HL-60/S4 treated with phorbol 12-myristate 13-acetate at 8.2 ng/mL for 4 days and 3 days (cell line): ENCODE results near the gene ASB6.

Source experiments
- in situ Hi-C: fragments of 300-500 bp; cut with MboI; formaldehyde crosslinking; loops from 2 replicates; pipeline ENCODE4 v1.15.0; 2022; ENCODE audit warnings: low sequenced_read_pairs

The ASB6 gene

GRCh38 chr9:129644902-129645301 lies 3.0 kb upstream of the ASB6 start:
- in situ Hi-C loops, result no loop called here

GRCh38 chr9:129644365-129644764 lies 2.4 kb upstream of the ASB6 start:
- in situ Hi-C loops, result no loop called here

- in situ Hi-C loops, result no loop called here
These were observed 1.8 kb upstream of the ASB6 start for GRCh38 chr9:129643706-129644105.

GRCh38 chr9:129640871-129641749 lies 841 bp downstream of the ASB6 start:
- in situ Hi-C loops, result no loop called here

GRCh38 chr9:129640086-129640870 lies 1.7 kb downstream of the ASB6 start:
- in situ Hi-C loops, result no loop called here

DNA sequence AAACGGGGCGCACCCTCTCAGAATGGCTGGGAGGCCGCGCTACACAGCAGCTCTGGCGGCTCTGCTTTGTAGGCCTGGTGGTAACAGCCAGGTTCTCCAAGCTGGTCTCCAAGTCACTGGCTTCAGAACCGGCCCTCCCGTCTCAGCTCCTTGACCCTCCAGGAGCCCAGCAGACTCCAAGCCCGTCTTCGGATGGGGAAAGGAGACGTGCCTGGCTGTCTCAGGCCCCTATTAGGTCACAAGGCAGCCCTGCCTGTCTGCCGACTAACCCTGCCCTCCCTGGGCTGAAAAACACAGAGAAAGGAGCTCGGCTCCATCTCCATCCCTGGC lies 2.2 kb downstream of the ASB6 start:
- in situ Hi-C loops, result loop anchor here (10.0 kb wide), 1 partner anchor 145 kb away; no protein-coding TSS in a partner anchor

DNA sequence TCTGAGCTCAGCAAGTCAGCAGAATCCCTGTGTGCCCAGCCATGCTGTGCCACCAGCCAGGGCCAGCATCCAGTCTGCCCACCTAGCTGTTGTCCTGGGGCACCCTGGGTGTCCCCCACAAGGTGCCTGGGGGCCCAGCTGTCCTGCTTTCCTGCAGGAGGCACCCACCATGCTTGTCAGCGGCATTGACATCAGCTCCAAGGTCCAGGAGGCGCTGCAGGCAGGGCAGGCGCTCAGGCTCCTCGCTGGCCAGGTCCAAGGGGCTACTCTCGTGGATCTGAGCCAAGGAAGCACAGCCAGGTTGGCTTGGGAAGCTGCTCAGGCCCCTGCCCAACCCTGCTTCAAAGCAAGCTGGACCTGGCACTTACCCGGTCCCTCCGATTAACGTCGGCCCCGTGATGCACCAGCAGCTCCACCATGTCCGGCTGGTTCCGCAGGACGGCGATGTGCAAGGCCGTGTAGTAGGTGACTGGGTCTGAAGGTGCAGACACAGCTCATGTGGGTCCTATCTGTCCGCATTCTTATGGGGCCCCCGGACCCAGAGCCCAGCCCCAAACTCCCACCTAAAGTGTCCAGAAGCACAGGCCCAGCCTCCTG lies 2.8 kb downstream of the ASB6 start:
- in situ Hi-C loops, result loop anchor here (10.0 kb wide), 1 partner anchor 146 kb away; no protein-coding TSS in a partner anchor

- in situ Hi-C loops, result loop anchor here (10.0 kb wide), 1 partner anchor 147 kb away; no protein-coding TSS in a partner anchor
These were observed 4.1 kb downstream of the ASB6 start for GRCh38 chr9:129637673-129638439.

DNA sequence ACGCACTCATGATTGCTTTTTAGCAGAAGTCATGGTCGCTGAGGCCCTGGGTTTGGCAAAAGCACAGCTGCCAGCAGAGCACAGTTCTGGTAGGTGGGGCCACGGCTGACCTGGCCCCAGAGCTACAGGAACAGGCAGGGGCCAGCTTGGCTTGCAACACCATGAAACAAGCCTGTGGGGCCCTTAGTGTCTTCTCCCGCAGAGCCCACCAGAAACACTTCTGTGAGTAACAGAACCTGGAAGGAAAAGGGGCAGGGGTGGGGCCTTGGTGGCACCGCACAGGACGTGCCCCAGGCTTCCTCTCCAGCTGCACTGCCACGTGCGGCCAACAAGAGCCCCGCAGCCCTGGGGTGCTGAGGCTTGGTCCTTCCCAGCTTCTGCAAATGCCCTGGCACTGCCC lies 4.8 kb downstream of the ASB6 start:
- in situ Hi-C loops, result loop anchor here (10.0 kb wide), 1 partner anchor 148 kb away; no protein-coding TSS in a partner anchor

DNA sequence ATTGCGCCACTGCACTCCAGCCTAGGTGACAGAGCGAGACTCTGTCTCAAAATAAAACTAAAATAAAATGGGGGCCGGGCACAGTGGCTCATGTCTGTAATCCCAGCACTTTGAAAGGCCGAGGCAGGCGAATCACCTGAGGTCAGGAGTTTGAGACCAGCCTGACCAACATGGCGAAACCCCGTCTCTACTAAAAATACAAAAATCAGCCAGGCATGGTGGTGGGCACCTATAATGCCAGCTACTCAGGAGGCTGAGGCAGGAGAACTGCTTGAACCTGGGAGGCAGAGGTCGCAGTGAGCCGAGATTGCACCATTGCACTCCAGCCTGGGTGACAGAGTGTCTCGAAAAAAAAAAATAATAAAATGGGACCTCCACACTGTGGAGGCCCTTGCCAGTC lies 5.6 kb downstream of the ASB6 start:
- in situ Hi-C loops, result loop anchor here (10.0 kb wide), 1 partner anchor 148 kb away; no protein-coding TSS in a partner anchor

DNA sequence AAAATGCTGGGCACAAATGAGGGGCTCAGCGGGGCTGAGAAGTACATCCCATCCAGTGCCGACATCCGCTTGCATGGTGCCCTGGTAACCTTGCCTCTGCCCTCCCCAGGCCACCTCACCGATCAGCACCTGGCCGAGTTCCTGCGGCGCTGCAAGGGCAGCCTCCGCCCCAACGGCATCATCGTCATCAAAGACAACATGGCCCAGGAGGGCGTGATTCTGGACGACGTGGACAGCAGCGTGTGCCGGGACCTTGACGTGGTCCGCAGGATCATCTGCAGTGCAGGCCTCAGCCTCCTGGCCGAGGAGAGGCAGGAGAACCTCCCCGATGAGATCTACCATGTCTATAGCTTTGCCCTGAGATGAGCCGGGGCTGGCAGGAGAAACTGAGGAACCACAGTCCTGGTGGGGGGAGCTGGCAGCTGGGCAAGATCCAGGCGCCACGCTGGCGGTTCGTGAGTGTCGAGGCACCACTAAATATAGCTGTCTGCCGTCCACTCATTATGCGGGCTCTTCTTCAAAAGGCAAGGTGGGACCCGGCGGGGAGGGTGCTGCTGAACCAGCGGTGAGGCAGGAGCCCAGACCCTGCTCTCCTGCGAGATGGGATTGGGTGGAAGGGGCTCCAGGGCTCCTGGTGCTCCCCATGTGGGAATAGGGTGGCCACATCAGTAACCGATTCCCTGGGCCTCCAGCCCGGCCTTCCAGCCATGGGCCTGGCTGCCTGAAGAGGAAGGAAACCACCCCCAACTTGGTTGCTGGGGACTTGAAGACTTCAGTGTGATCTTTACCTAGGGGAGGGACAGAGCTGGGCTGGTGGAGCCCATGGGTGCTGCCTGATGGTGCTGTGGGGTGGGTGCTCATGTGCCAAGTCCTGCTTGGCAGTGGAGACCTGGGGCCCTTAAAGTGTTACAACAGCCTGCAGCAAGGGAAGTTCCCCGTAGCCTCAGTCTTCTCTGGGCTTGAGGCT lies 6.6 kb downstream of the ASB6 start:
- in situ Hi-C loops, result loop anchor here (10.0 kb wide), 1 partner anchor 149 kb away; no protein-coding TSS in a partner anchor

GRCh38 chr9:129633848-129634247 lies 8.1 kb downstream of the ASB6 start:
- in situ Hi-C loops, result loop anchor here (10.0 kb wide), 1 partner anchor 151 kb away; no protein-coding TSS in a partner anchor

DNA sequence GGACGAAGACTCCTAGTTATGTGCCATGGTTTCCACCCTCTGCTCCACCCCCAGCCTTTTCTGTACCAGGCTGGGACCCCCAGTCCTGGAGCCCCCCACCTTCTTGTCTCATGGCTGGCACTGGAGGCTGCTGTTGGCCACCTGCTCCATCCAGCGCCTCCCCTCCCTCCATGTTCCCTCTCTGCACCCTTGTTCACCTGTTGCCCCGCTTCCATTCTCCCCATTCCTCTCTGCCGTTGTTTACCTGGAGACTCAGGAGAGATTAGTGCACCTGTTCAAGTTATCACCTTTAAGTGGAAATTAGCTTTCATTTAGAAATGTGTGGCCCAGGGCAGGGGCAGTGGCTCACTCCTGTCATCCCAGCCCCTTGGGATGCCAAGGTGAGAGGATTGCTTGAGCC lies 8.7 kb downstream of the ASB6 start:
- in situ Hi-C loops, result loop anchor here (10.0 kb wide), 1 partner anchor 152 kb away; no protein-coding TSS in a partner anchor

DNA sequence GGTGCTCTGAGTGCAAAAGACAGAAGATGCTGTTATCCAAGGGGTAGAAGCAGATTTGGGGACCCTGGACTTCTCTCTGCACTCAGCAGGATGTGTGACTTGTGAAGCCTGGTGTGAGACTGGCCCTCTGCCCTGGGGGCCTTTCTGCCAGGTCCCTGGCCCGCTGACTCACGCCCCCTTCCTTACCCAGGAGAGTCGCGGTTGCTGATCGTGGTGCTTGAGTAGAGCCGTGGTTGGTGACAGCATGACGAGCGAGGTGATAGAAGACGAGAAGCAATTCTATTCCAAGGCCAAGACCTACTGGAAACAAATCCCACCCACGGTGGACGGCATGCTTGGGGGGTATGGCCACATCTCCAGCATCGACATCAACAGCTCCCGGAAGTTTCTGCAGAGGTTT lies 9.5 kb downstream of the ASB6 start:
- in situ Hi-C loops, result loop anchor here (10.0 kb wide), 1 partner anchor 152 kb away; no protein-coding TSS in a partner anchor

DNA sequence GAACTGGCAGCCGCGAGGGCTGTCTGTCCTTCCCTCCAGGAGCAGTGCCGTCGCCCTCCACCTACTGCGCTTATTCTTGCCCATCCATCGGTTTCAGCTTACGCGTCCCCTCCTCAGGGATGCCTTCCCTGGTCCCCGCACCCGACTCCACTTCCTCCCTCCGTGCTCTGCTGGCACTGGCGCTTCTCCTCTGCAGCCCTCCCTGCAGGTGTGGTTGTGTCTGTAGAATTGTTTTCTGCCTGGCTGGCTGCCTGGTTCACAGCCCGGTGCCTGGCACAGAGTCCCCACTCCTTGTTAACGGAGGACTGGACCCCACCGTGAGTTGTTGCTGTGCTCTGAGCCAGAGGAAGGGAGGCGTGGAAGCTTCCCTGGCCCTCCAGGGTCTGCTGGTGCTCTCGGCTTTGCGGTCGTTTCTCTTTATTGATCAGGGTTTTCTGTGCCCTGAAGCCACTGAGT lies 10.2 kb downstream of the ASB6 start:
- in situ Hi-C loops, result loop anchor here (10.0 kb wide), 1 partner anchor 153 kb away; no protein-coding TSS in a partner anchor

DNA sequence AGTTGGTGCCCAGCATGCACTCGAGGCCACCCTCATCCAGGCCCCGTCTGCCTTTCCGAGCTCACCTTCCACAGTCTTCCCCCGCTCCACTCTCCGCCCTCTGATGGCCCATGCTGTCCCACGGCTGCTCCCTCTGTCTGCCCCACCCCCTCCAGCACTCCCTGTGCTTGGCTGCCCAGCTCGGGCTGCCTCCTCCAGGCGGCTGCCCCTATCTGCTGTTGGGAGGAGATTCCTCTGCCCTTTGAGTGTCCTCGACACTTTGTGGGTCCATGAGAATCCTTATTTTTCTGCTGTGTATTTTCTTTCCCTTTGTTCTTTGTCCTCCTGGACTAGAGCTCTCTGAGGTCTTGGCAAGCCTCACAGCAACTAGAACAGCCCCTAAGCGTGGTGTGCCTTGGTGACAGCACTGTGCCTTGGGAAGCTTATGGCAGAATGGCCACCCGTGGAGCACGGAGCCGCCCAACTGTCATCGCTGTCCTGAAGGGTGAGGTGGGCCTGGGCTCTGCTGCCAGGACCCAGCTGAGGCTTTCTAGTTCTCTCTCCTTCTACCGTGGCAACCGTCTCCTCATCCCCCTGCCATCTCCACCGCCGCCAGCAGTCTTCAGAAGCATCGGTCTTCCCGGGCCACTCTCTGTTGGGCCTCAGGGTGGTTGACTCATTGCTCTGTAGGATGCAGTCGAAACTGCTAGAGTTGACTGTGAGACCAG lies 10.8 kb downstream of the ASB6 start:
- in situ Hi-C loops, result loop anchor here (10.0 kb wide), 1 partner anchor 154 kb away; no protein-coding TSS in a partner anchor

DNA sequence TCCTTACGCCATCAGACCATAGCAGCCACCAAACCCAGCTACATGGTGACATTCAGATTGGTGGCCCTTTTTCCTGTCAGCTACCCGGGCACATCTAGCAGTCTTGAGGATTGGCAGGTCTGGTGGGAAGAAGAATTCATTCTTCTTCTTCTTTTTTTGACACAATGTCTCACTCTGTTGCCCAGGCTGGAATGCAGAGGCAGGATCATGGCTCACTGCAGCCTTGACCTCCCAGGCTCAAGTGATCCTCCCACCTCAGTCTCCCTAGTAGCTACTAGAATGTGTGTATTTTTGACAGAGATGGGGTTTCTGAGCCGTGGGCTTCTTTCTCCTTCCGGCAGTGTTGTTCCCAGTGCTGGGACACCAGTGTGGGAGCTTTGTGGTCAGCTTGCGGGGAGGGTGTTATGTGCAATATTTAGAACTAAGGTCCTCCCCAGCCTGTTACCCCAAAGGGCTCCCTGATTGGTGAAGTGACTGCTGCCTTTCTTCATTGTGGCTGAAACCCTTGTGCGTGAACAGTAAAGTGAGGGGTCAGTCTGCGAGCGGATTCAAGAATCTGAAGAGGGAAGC lies 12.6 kb downstream of the ASB6 start:
- in situ Hi-C loops, result no loop called here

- in situ Hi-C loops, result no loop called here
These were observed 13.2 kb downstream of the ASB6 start for GRCh38 chr9:129628709-129629108.
